ENCODE data around the gene GGPS1.

GRCh38 chr1:235357485-235358373 lies 29.4 kb downstream of the GGPS1 start:
- TF ChIP-seq, protein P1, sequence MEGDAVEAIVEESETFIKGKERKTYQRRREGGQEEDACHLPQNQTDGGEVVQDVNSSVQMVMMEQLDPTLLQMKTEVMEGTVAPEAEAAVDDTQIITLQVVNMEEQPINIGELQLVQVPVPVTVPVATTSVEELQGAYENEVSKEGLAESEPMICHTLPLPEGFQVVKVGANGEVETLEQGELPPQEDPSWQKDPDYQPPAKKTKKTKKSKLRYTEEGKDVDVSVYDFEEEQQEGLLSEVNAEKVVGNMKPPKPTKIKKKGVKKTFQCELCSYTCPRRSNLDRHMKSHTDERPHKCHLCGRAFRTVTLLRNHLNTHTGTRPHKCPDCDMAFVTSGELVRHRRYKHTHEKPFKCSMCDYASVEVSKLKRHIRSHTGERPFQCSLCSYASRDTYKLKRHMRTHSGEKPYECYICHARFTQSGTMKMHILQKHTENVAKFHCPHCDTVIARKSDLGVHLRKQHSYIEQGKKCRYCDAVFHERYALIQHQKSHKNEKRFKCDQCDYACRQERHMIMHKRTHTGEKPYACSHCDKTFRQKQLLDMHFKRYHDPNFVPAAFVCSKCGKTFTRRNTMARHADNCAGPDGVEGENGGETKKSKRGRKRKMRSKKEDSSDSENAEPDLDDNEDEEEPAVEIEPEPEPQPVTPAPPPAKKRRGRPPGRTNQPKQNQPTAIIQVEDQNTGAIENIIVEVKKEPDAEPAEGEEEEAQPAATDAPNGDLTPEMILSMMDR (conservative IDR thresholded peaks at IDR 0.05 in 1 of 2, IDR thresholded peaks at IDR 0.05 in 1 of 2; ENCODE audit: extremely low read depth in 1 of 2, insufficient read depth in 1 of 2, low read depth in 1 of 2, low read length in 2 of 2): no peak
- no peak for TF ChIP-seq EZH2 (IDR thresholded peaks at IDR 0.05; ENCODE audit: borderline replicate concordance, low read length)

Data from mammary epithelial cell (primary cell).